GM12878 (cell line): ENCODE measurements around the gene RARS2. TPM values are rescaled to one million over a fixed set of nuclear protein-coding genes. Genes with fewer than 3 reads are reported as not detected.

Experiments
- ATAC-seq: fragments of 200-7000 bp; cut with Tn5 transposase; 3 replicates; pipeline ENCODE4 v1.9.1; 2020; ENCODE audit warnings: mild to moderate bottlenecking, moderate library complexity
- BruUV-seq: library from RNA; stranded (reverse); fragments of 400-500 nt; replicated peaks from 2 replicates; lab custom pipeline; 2021; lab: Mats Ljungman, UMichigan
- CTCF ChIA-PET: fragments of 300-600 bp; sonication (Branson Sonifier 250); formaldehyde crosslinking; extraction: SDS; loops from one replicate; lab custom pipeline; 2021; ENCODE audit warnings: inconsistent platforms; lab: Yijun Ruan, JAX
- POLR2A ChIA-PET: fragments of 350-600 bp; formaldehyde crosslinking; extraction: SDS; loops from one replicate; lab custom pipeline; 2021; ENCODE audit warnings: inconsistent platforms; lab: Charles Lee
- RAD21 ChIA-PET: fragments of 300-600 bp; sonication (Branson Sonifier 250); formaldehyde crosslinking; loops from one replicate; lab custom pipeline; 2023; ENCODE audit warnings: antibody characterized with exemption; ENCODE audit not compliant: unreplicated experiment; lab: Charles Lee
- SMC1A ChIA-PET: fragments of 300-600 bp; sonication (Branson Sonifier 250); formaldehyde crosslinking; loops from one replicate; lab custom pipeline; 2023; ENCODE audit not compliant: unreplicated experiment, uncharacterized antibody; lab: Charles Lee
- DNase-seq: peaks from one replicate; pipeline ENCODE4 v3.0.0-alpha.2; 2011; ENCODE audit warnings: low read depth, low spot score
- FAIRE-seq: peaks from 3 replicates; lab custom pipeline; 2011; peaks lifted over from hg19 to GRCh38; lab: Jason Lieb, UNC
- H2AFZ ChIP-seq: 2 replicates; pipeline ENCODE4 v1.6.0; 2011; ENCODE audit warnings: low read depth, low read length, control low read depth; ENCODE audit not compliant: control insufficient read depth
- H3K27ac ChIP-seq: 2 replicates; pipeline ENCODE4 v1.5.1; 2011; ENCODE audit warnings: control low read depth; ENCODE audit not compliant: control insufficient read depth, insufficient read depth
- H3K27me3 ChIP-seq, 2 experiments: replicated peaks in 1 of 2; 2 replicates each; pipeline versions ENCODE4 v1.6.0 to v1.6.1; 2011; ENCODE audit warnings: low read length in 1 of 2; ENCODE audit not compliant: control insufficient read depth in 2 of 2, insufficient read depth in 2 of 2
- H3K36me3 ChIP-seq, 2 experiments: 2 replicates each; pipeline ENCODE4 v1.5.1; 2011; ENCODE audit warnings: low read length in 1 of 2; ENCODE audit not compliant: control insufficient read depth in 2 of 2, insufficient read depth in 2 of 2
- H3K4me1 ChIP-seq: 2 replicates; pipeline ENCODE4 v1.6.1; 2011; ENCODE audit warnings: mild to moderate bottlenecking, low read length, moderate library complexity, mixed read lengths; ENCODE audit not compliant: control insufficient read depth, insufficient read depth
- H3K4me2 ChIP-seq: 2 replicates; pipeline ENCODE4 v1.6.0; 2011; ENCODE audit warnings: control low read depth; ENCODE audit not compliant: control insufficient read depth, insufficient read depth
- H3K4me3 ChIP-seq: fragments of 200-600 bp; sonication (generic); 2 replicates; pipeline ENCODE4 v1.5.1; 2016
- H3K79me2 ChIP-seq: 2 replicates; pipeline ENCODE4 v1.6.0; 2011; ENCODE audit warnings: low read length; ENCODE audit not compliant: control insufficient read depth, insufficient read depth
- H3K9ac ChIP-seq: 2 replicates; pipeline ENCODE4 v1.8.0; 2011; ENCODE audit warnings: low read length, control low read depth, mixed read lengths; ENCODE audit not compliant: control insufficient read depth, insufficient read depth
- H3K9me3 ChIP-seq: replicated peaks from 3 replicates; pipeline ENCODE4 v1.5.1; 2011; ENCODE audit warnings: mild to moderate bottlenecking, low read length; ENCODE audit not compliant: control insufficient read depth, insufficient read depth
- H4K20me1 ChIP-seq: 2 replicates; pipeline ENCODE4 v1.6.0; 2011; ENCODE audit not compliant: control insufficient read depth, insufficient read depth
- ATF3 ChIP-seq: IDR thresholded peaks from 2 replicates; pipeline ENCODE4 v1.6.1; 2011; ENCODE audit warnings: low read depth, mild to moderate bottlenecking, low read length, moderate library complexity, borderline replicate concordance; ENCODE audit errors: extremely low read depth
- CEBPZ ChIP-seq: fragments of 150-350 bp; IDR thresholded peaks from 2 replicates; pipeline ENCODE4 v1.6.1; 2016; ENCODE audit warnings: low read depth, low read length
- CHD4 ChIP-seq: fragments of 200-600 bp; sonication (generic); IDR thresholded peaks from 2 replicates; pipeline ENCODE4 v1.6.1; 2016; ENCODE audit warnings: mild to moderate bottlenecking
- ELK1 ChIP-seq: IDR thresholded peaks from 2 replicates; pipeline ENCODE4 v1.6.1; 2012; ENCODE audit warnings: low read depth, low read length, improper control_type of control experiment
- KDM1A ChIP-seq: fragments of 200-600 bp; sonication (generic); IDR thresholded peaks from 2 replicates; pipeline ENCODE4 v1.6.1; 2016; ENCODE audit warnings: borderline replicate concordance
- MYB ChIP-seq: fragments of 150-350 bp; IDR thresholded peaks from 2 replicates; pipeline ENCODE4 v1.6.1; 2014; ENCODE audit warnings: mild to moderate bottlenecking, low read depth, low read length, borderline replicate concordance
- PAX5 ChIP-seq: IDR thresholded peaks from 2 replicates; pipeline ENCODE4 v1.6.1; 2011; ENCODE audit warnings: low read depth, low read length, borderline replicate concordance
- SP1 ChIP-seq: IDR thresholded peaks from one replicate; pipeline ENCODE4 v1.6.1; 2011; ENCODE audit warnings: low read depth, low read length
- WRNIP1 ChIP-seq: IDR thresholded peaks from 2 replicates; pipeline ENCODE4 v1.6.1; 2011; ENCODE audit warnings: low read depth, low read length, improper control_type of control experiment, borderline replicate concordance
- ZNF24 ChIP-seq: fragments of 450-650 bp; IDR thresholded peaks from 2 replicates; pipeline ENCODE4 v1.6.1; 2017; ENCODE audit warnings: antibody characterized with exemption, mild to moderate bottlenecking
- ZSCAN29 ChIP-seq: fragments of 450-650 bp; IDR thresholded peaks from 2 replicates; pipeline ENCODE4 v1.6.1; 2017; ENCODE audit warnings: mild to moderate bottlenecking, moderate library complexity
- WGBS: methylation state at CpG from one replicate; pipeline ENCODE4 v1.1.6; 2016; ENCODE audit warnings: low lambda C conversion rate; ENCODE audit not compliant: insufficient replicate concordance, insufficient coverage; ENCODE audit errors: missing lambda C conversion rate; 5-methylcytosine and 5-hydroxymethylcytosine counted together
- in situ Hi-C: fragments of 300-500 bp; cut with MboI; formaldehyde crosslinking; loops from 9 replicates; pipeline ENCODE4 v1.14.3; 2018; ENCODE audit warnings: mixed read lengths
- intact Hi-C: fragments of 100-400 bp; cut with micrococcal nuclease; formaldehyde crosslinking; loops from one replicate; pipeline ENCODE4 v1.14.2; 2022; ENCODE audit not compliant: unreplicated experiment
- polyA plus RNA-seq, 11 experiments: library from polyadenylated mRNA; depleted of rRNA in 4 of 11; unstranded in 6 of 11; stranded (reverse) in 5 of 11; fragments of >200 nt; fragmentation: Nextera tagmentation in 4 of 11; fragmentation: Illumina TruSeq in 1 of 11; extraction: Ambion mirVana in 4 of 11; extraction: Trizol in 1 of 11; gene quantifications; 1 replicate in 1 of 11; 2 replicates in 10 of 11; pipeline versions ENCODE4 v1.2.1 to v1.2.3, GENCODE V29; 2011 to 2016; ENCODE audit warnings: inconsistent platforms in 2 of 11, missing spikeins in 2 of 11, low read depth in 1 of 11
- total RNA-seq, 4 experiments: library from RNA; depleted of rRNA in 3 of 4; stranded (reverse); fragments of >200 nt in 3 of 4; fragmentation: Illumina TruSeq in 1 of 4; extraction: Trizol in 1 of 4; gene quantifications; 2 replicates each; pipeline versions ENCODE4 v1.2.1 to v1.2.3, GENCODE V29; 2013 to 2021
- TF ChIP-seq, protein P1 (sequence below): fragments of 450-650 bp; IDR thresholded peaks from 2 replicates; pipeline ENCODE4 v1.6.1; 2017; ENCODE audit warnings: antibody characterized with exemption, mild to moderate bottlenecking, moderate library complexity
- TF ChIP-seq, protein P2 (sequence below): IDR thresholded peaks from 2 replicates; pipeline ENCODE4 v1.6.1; 2012; ENCODE audit warnings: low read length, inconsistent platforms

The RARS2 gene
- total and polyA plus RNA-seq, 10 of the 15 experiments (the other 5 are each of a cell fraction or from before 2014, with no cell fraction given), result 18.3 to 54.2 (median 36.8) TPM

GRCh38 chr6:87637106-87637505 is 47.3 kb upstream of the RARS2 start (continued):
- TF ChIP-seq CEBPZ (no peak), PAX5 (no peak), KDM1A (no peak), MYB (no peak), WRNIP1 (no peak)

DNA sequence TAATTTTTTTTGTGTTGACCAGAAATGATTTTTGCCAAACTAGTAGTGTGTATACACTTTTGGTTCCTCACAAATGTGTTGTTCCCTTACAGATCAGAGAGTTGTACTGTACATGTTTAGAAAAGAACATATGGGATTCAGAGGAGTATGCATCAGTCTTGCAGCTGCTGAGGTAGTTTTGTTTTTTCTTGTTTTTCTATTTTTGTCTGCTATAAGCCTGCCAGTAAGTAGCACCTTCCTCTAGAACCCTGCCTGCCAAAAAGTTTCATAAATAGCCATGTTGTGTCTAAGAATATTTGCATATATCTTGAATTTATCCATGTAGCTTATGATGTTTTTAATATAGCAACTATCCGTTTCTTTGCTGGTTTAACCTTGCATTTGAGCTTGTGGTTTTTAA is 46.5 kb upstream of the RARS2 start:
- no TSS peak for BruUV-seq

More for the DNA sequence above, 46.5 kb upstream of the RARS2 start:
- ATAC-seq (no peak), DNase-seq (no peak), FAIRE-seq (no peak)
- POLR2A ChIA-PET, result interaction anchor here (0.5 kb wide), 1 partner anchor 61 kb away, joined by 4 read pairs; no protein-coding TSS in a partner anchor
- H3K4me3 ChIP-seq, result no peak overlapping the region
- TF ChIP-seq CHD4 (no peak), SP1 (no peak), ZSCAN29 (no peak), ELK1 (no peak), ATF3 (no peak), ZNF24 (no peak)
- TF ChIP-seq, protein P1, sequence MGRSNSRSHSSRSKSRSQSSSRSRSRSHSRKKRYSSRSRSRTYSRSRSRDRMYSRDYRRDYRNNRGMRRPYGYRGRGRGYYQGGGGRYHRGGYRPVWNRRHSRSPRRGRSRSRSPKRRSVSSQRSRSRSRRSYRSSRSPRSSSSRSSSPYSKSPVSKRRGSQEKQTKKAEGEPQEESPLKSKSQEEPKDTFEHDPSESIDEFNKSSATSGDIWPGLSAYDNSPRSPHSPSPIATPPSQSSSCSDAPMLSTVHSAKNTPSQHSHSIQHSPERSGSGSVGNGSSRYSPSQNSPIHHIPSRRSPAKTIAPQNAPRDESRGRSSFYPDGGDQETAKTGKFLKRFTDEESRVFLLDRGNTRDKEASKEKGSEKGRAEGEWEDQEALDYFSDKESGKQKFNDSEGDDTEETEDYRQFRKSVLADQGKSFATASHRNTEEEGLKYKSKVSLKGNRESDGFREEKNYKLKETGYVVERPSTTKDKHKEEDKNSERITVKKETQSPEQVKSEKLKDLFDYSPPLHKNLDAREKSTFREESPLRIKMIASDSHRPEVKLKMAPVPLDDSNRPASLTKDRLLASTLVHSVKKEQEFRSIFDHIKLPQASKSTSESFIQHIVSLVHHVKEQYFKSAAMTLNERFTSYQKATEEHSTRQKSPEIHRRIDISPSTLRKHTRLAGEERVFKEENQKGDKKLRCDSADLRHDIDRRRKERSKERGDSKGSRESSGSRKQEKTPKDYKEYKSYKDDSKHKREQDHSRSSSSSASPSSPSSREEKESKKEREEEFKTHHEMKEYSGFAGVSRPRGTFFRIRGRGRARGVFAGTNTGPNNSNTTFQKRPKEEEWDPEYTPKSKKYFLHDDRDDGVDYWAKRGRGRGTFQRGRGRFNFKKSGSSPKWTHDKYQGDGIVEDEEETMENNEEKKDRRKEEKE, result no peak
- TF ChIP-seq, protein P2, sequence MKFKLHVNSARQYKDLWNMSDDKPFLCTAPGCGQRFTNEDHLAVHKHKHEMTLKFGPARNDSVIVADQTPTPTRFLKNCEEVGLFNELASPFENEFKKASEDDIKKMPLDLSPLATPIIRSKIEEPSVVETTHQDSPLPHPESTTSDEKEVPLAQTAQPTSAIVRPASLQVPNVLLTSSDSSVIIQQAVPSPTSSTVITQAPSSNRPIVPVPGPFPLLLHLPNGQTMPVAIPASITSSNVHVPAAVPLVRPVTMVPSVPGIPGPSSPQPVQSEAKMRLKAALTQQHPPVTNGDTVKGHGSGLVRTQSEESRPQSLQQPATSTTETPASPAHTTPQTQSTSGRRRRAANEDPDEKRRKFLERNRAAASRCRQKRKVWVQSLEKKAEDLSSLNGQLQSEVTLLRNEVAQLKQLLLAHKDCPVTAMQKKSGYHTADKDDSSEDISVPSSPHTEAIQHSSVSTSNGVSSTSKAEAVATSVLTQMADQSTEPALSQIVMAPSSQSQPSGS, result no peak
- peaks cover 0 to 25% of the 10 kb centered on the region in 2 experiments; a peak in 3 of 4 replicates for H3K36me3 ChIP-seq
- H3K4me1 ChIP-seq, result no peaks in the 10 kb centered on the region
- SMC1A ChIA-PET, result interaction anchor here (0.9 to 1.7 kb wide), 7 partner anchors 9 to 48 kb away, joined by 3 to 6 read pairs (median 3); no protein-coding TSS in a partner anchor
- intact Hi-C loops, result no loop called here
- H2AFZ ChIP-seq, result no peak overlapping the region
- no peaks in the 10 kb centered on the region for H3K9me3 ChIP-seq
- RAD21 ChIA-PET, result no interaction called here
- in situ Hi-C loops, result no loop called here
- no peak overlapping the region for H3K4me2 ChIP-seq
- H3K9ac ChIP-seq, result no peak overlapping the region
- 56% methylated on average over 1 of the region's 1 CpG for WGBS
- H3K79me2 ChIP-seq, result no peaks in the 10 kb centered on the region
- CTCF ChIA-PET, result interaction anchor here (0.9 to 1.6 kb wide), 2 partner anchors 16 to 20 kb away, joined by 3 to 4 read pairs; no protein-coding TSS in a partner anchor
- no peaks in the 10 kb centered on the region for H3K27me3 ChIP-seq
- H3K27ac ChIP-seq, result no peak overlapping the region
- H4K20me1 ChIP-seq, result no peaks in the 10 kb centered on the region
